Measurements from ENCODE around the gene MYH3.

Gene MYH3

DNA sequence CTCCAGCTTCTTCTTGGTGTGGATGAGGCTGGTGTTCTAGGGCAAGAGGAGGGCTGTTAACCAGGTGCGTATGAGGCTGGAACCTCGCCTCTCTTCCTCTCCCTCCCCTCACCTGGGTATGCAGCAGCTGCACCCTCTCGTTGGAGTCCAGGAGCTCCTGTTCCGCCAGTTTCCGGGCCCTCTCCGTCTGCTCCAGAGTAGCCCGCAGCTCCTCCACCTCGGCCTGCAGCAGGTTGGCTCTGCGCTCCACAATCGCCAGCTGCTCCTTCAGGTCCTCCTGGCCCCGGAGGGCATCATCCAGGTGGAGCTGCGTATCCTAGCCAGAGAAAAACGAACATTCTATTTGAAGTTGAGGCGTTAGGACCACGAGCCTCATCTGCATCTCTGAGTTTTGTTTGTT is 25.4 kb downstream of the MYH3 start:
- H3K4me3 ChIP-seq (ENCODE audit: low read depth, low read length): no peak overlapping the region
- no peak for DNase-seq (ENCODE audit: low read depth)

DNA sequence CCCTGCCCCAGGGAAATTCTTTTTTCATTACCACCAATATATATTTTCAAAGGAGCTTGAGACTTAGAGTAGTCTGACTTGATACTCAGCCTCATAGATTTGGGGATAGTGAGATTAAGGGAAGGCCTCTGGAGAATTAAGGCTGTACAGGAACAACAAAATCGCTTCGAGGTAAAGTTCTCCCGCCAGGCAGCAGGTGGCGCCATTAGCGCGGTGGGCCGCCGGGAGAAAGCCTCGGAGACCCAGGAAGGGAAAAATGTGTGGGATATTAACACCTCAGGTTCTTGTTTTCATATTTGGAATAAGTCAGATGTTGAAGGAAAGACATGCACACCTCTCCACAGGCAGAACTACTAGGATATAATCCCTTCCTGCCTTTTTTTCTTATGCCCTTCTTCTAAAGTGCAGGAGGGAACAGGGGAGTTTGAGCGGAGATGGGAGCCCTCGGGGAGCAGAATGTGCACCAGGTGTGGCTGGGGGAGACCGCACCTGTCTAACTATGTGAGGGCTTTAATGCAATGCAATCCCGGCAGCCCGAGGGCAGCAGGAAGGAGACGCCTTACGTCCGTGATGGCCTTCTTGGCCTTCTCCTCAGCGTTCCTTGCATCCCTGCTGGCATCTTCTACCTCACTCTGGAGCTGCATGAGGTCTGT is 25.9 kb downstream of the MYH3 start:
- H3K4me3 ChIP-seq (ENCODE audit: low read depth, low read length): no peak overlapping the region
- TF ChIP-seq MYC (IDR thresholded peaks at IDR 0.05; ENCODE audit: low read depth, low read length): no peak
- TF ChIP-seq, protein P1, sequence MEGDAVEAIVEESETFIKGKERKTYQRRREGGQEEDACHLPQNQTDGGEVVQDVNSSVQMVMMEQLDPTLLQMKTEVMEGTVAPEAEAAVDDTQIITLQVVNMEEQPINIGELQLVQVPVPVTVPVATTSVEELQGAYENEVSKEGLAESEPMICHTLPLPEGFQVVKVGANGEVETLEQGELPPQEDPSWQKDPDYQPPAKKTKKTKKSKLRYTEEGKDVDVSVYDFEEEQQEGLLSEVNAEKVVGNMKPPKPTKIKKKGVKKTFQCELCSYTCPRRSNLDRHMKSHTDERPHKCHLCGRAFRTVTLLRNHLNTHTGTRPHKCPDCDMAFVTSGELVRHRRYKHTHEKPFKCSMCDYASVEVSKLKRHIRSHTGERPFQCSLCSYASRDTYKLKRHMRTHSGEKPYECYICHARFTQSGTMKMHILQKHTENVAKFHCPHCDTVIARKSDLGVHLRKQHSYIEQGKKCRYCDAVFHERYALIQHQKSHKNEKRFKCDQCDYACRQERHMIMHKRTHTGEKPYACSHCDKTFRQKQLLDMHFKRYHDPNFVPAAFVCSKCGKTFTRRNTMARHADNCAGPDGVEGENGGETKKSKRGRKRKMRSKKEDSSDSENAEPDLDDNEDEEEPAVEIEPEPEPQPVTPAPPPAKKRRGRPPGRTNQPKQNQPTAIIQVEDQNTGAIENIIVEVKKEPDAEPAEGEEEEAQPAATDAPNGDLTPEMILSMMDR (IDR thresholded peaks at IDR 0.05; ENCODE audit: low read depth, low read length): peak; percentile 92
- DNase-seq (ENCODE audit: low read depth): peak; percentile 36

More for the DNA sequence above, 25.4 kb downstream of the MYH3 start:
- TF ChIP-seq POLR2A (IDR thresholded peaks at IDR 0.05; ENCODE audit: extremely low read depth, insufficient read length): no peak

- DNase-seq (ENCODE audit: low read depth): no peak
- TF ChIP-seq, protein P2, sequence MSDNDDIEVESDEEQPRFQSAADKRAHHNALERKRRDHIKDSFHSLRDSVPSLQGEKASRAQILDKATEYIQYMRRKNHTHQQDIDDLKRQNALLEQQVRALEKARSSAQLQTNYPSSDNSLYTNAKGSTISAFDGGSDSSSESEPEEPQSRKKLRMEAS (IDR thresholded peaks at IDR 0.05; ENCODE audit: low read depth, low read length): no peak
- TF ChIP-seq MYC (IDR thresholded peaks at IDR 0.05; ENCODE audit: low read depth, low read length): no peak
- TF ChIP-seq POLR2A (IDR thresholded peaks at IDR 0.05; ENCODE audit: extremely low read depth, insufficient read length): no peak
- TF ChIP-seq, protein P1 (IDR thresholded peaks at IDR 0.05; ENCODE audit: low read depth, low read length): no peak
- no peak overlapping the region for H3K4me3 ChIP-seq (ENCODE audit: low read depth, low read length)
These were observed 27.4 kb downstream of the MYH3 start for GRCh38 chr17:10629706-10630105.

DNA sequence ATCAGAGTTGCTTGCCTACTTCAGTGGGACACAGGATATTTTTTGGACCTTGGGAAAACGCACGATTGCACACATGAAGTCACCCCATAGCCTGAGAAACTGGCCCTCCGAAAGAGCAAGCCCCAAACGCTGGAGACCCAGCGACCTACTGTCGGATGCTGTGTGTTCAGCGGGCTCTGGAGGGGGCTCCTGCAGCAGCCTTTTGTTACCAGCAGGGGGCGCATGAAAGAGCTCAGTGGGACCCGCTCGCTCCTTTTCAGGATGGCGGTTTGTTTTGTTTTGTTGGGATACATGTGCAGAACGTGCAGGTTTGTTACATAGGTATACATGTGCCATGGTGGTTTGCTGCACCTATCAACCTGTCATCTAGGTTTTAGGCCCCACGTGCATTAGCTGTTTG is 28.4 kb downstream of the MYH3 start:
- no peak overlapping the region for H3K4me3 ChIP-seq (ENCODE audit: low read depth, low read length)
- DNase-seq (ENCODE audit: low read depth): peak; percentile 35
- TF ChIP-seq POLR2A (IDR thresholded peaks at IDR 0.05; ENCODE audit: extremely low read depth, insufficient read length): no peak
- TF ChIP-seq, protein P2 (IDR thresholded peaks at IDR 0.05; ENCODE audit: low read depth, low read length): no peak
- TF ChIP-seq MYC (IDR thresholded peaks at IDR 0.05; ENCODE audit: low read depth, low read length): no peak
- TF ChIP-seq, protein P1 (IDR thresholded peaks at IDR 0.05; ENCODE audit: low read depth, low read length): peak; percentile 76

- DNase-seq (ENCODE audit: low read depth): no peak
- H3K4me3 ChIP-seq (ENCODE audit: low read depth, low read length): no peak overlapping the region
- TF ChIP-seq, protein P1 (IDR thresholded peaks at IDR 0.05; ENCODE audit: low read depth, low read length): no peak
- TF ChIP-seq POLR2A (IDR thresholded peaks at IDR 0.05; ENCODE audit: extremely low read depth, insufficient read length): no peak
- no peak for TF ChIP-seq MYC (IDR thresholded peaks at IDR 0.05; ENCODE audit: low read depth, low read length)
- TF ChIP-seq, protein P2 (IDR thresholded peaks at IDR 0.05; ENCODE audit: low read depth, low read length): no peak
These were observed 30.7 kb downstream of the MYH3 start for GRCh38 chr17:10626390-10626789.

DNA sequence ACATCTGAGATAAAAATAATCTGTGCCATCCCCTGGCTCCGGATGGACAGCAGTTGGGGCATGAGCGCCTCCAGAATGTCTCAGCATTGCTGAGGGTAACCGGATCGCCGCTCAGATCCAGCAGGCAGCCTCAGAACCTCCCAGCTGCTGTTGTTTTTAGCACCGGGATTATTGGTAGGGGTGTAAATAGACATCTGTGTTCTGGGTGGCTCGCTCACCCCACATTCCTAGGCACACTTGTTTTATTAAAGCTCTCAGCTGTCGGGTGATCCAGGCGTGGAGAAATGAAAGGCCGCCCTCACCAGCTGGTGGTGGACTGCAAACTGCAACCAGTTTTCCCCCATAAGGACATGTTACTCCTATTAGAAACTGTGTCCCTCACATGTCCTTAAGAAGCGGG is 32.1 kb downstream of the MYH3 start:
- TF ChIP-seq, protein P1 (IDR thresholded peaks at IDR 0.05; ENCODE audit: low read depth, low read length): no peak
- no peak for TF ChIP-seq POLR2A (IDR thresholded peaks at IDR 0.05; ENCODE audit: extremely low read depth, insufficient read length)
- TF ChIP-seq, protein P2 (IDR thresholded peaks at IDR 0.05; ENCODE audit: low read depth, low read length): no peak
- H3K4me3 ChIP-seq (ENCODE audit: low read depth, low read length): no peak overlapping the region
- no peak for DNase-seq (ENCODE audit: low read depth)
